ENCODE measurements around the gene EIF3L.
A peak's percentile ranks its signal among the peaks of the same experiment; 100 is the strongest.

Gene EIF3L

DNA sequence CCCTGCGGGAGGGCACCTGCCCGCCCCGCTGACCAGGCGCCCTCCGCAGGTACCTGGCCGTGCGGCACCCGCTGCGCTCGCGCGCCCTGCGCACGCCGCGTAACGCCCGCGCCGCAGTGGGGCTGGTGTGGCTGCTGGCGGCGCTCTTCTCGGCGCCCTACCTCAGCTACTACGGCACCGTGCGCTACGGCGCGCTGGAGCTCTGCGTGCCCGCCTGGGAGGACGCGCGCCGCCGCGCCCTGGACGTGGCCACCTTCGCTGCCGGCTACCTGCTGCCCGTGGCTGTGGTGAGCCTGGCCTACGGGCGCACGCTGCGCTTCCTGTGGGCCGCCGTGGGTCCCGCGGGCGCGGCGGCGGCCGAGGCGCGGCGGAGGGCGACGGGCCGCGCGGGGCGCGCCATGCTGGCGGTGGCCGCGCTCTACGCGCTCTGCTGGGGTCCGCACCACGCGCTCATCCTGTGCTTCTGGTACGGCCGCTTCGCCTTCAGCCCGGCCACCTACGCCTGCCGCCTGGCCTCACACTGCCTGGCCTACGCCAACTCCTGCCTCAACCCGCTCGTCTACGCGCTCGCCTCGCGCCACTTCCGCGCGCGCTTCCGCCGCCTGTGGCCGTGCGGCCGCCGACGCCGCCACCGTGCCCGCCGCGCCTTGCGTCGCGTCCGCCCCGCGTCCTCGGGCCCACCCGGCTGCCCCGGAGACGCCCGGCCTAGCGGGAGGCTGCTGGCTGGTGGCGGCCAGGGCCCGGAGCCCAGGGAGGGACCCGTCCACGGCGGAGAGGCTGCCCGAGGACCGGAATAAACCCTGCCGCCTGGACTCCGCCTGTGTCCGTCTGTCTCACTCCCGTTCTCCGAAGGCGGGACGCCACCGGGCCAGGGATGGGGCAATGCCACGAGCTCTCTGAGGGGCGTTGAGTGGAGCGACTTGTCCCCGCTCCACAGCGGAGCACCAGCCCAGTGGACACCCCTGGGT, 24.3 kb upstream of the EIF3L start:
- Histone ChIP-seq H3K4ac (ENCODE audit: low read depth in 1 of 2, low read length in 2 of 2) (no peak overlapping the region), H2AK5ac (ENCODE audit: low read length, severe bottlenecking) (no peak overlapping the region), H3K4me2 (ENCODE audit: low read length, poor library complexity, severe bottlenecking) (peak overlapping the region; percentile 37), H3K27ac (ENCODE audit: low read length, poor library complexity, severe bottlenecking) (no peak overlapping the region), H2BK5ac (ENCODE audit: low read depth, low read length, poor library complexity, severe bottlenecking) (no peak overlapping the region), H3K27me3 (ENCODE audit: control insufficient read depth in 1 of 2, insufficient read depth in 1 of 2, low read length in 2 of 2) (peaks cover 40% of the 10 kb centered on the region in 2 experiments), H2BK120ac (ENCODE audit: low read depth, low read length) (no peak overlapping the region), H4K91ac (ENCODE audit: low read length) (peak overlapping the region; percentile 29), H3K9me3 (ENCODE audit: control insufficient read depth, low read length) (no peaks in the 10 kb centered on the region), H3K36me3 (ENCODE audit: control insufficient read depth in 1 of 2, insufficient read depth in 2 of 2, low read depth in 1 of 2, low read length in 2 of 2) (peaks cover 8 to 20% of the 10 kb centered on the region in 2 experiments), H3K79me1 (replicated peaks; ENCODE audit: low read length, poor library complexity, severe bottlenecking) (no peaks in the 10 kb centered on the region), H3K4me1 (ENCODE audit: control insufficient read depth, insufficient read depth, low read depth, low read length) (peaks cover 12% of the 10 kb centered on the region), H3K18ac (ENCODE audit: low read depth in 1 of 2, low read length in 2 of 2) (peak overlapping the region in 1 of 2 experiments; percentile 42), H3K14ac (ENCODE audit: low read length in 2 of 2) (no peak overlapping the region), H3K4me3 (ENCODE audit: insufficient read depth in 1 of 2, low read depth in 1 of 2, low read length in 2 of 2) (peak overlapping the region; percentile 38 to 55), H4K8ac (ENCODE audit: low read length) (peak overlapping the region; percentile 72), H2BK15ac (ENCODE audit: low read depth, poor library complexity, severe bottlenecking) (peak overlapping the region; percentile 26), H3K9ac (ENCODE audit: low read length) (no peak overlapping the region), H2BK12ac (ENCODE audit: low read length in 2 of 2) (no peak overlapping the region), H3K23ac (ENCODE audit: low read length in 2 of 2) (no peak overlapping the region), H2AFZ (ENCODE audit: low read depth, low read length) (peak overlapping the region; percentile 51)
- 12% methylated on average over 91 of the region's 135 CpGs for WGBS
- no peak for DNase-seq

DNA sequence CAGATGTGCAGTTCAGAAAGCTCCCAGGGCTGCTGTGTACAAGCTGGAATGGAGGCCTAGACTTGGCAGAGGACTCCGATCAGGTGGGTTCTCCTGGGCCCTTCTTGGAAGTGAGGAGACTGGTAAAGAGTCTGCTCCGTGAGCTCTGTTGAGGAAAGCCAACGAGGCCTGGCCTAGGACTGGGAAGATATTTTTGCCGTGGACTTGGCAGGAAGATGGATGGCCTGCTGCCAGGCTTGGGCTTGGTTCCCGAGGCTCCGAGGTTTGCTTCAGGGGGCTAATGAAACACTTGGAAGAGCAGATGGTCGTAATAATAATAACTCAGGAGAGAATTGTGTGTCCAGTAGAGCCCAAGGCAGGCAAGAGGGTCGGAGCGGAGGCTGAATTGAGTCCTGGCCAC, 22.2 kb upstream of the EIF3L start:
- Histone ChIP-seq H2BK5ac (ENCODE audit: low read depth, low read length, poor library complexity, severe bottlenecking) (no peak overlapping the region), H2BK12ac (ENCODE audit: low read length in 2 of 2) (no peak overlapping the region), H3K14ac (ENCODE audit: low read length in 2 of 2) (no peak overlapping the region), H3K4ac (ENCODE audit: low read depth in 1 of 2, low read length in 2 of 2) (no peak overlapping the region), H3K27ac (ENCODE audit: low read length, poor library complexity, severe bottlenecking) (no peak overlapping the region), H4K8ac (ENCODE audit: low read length) (no peak overlapping the region), H3K4me1 (ENCODE audit: control insufficient read depth, insufficient read depth, low read depth, low read length) (peaks cover 12% of the 10 kb centered on the region), H3K36me3 (ENCODE audit: control insufficient read depth in 1 of 2, insufficient read depth in 2 of 2, low read depth in 1 of 2, low read length in 2 of 2) (peaks cover 29 to 41% of the 10 kb centered on the region in 2 experiments), H4K91ac (ENCODE audit: low read length) (no peak overlapping the region), H2AFZ (ENCODE audit: low read depth, low read length) (no peak overlapping the region), H3K27me3 (ENCODE audit: control insufficient read depth in 1 of 2, insufficient read depth in 1 of 2, low read length in 2 of 2) (peaks cover 24 to 30% of the 10 kb centered on the region in 2 experiments), H3K9ac (ENCODE audit: low read length) (no peak overlapping the region), H3K23ac (ENCODE audit: low read length in 2 of 2) (no peak overlapping the region), H3K4me2 (ENCODE audit: low read length, poor library complexity, severe bottlenecking) (no peak overlapping the region), H2BK15ac (ENCODE audit: low read depth, poor library complexity, severe bottlenecking) (no peak overlapping the region), H3K9me3 (ENCODE audit: control insufficient read depth, low read length) (no peaks in the 10 kb centered on the region), H2BK120ac (ENCODE audit: low read depth, low read length) (no peak overlapping the region), H3K79me1 (replicated peaks; ENCODE audit: low read length, poor library complexity, severe bottlenecking) (no peaks in the 10 kb centered on the region), H3K4me3 (ENCODE audit: insufficient read depth in 1 of 2, low read depth in 1 of 2, low read length in 2 of 2) (no peak overlapping the region), H3K18ac (ENCODE audit: low read depth in 1 of 2, low read length in 2 of 2) (no peak overlapping the region), H2AK5ac (ENCODE audit: low read length, severe bottlenecking) (no peak overlapping the region)
- WGBS, result 90% methylated on average over 9 of the region's 9 CpGs
- no peak for DNase-seq

DNA sequence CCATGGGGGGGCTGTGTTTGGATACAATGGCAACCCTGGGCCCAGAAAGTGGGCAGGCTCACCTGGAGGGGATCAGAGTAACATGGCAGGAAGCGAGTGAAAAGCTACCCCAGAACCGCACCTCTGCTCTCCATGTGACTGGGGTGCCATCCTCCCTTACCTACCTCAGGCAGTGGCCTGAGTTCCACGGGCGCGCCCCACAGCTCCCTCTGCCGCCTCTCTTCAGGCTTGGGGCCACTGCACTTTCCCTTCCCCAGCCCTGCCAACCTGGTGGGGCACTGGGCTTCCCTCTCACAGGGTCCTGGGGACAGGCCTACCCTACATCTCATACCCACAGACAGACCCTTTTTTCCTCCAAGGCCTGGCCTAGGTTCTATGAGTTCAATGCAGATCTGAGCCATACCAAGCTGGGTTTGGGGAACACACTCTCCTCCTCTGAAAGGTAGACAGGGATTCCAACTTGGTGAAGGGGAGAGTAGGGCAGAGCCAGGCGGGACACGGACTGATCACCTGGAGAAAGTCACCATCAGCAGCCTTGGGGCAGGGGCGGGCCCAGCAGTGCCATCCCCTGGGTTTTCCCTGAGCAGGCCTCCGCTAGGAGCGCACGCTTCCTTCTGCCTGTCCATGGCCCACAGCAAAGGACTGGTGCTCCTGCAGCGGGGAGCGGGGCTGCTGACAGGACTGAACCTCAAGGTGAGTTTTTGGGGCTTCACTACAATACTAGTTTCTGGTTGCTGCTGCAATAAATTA, 19.0 kb upstream of the EIF3L start:
- Histone ChIP-seq H3K4me1 (ENCODE audit: control insufficient read depth, insufficient read depth, low read depth, low read length) (peaks cover under 1% of the 10 kb centered on the region), H4K91ac (ENCODE audit: low read length) (no peak overlapping the region), H3K9me3 (ENCODE audit: control insufficient read depth, low read length) (no peaks in the 10 kb centered on the region), H3K27ac (ENCODE audit: low read length, poor library complexity, severe bottlenecking) (no peak overlapping the region), H3K18ac (ENCODE audit: low read depth in 1 of 2, low read length in 2 of 2) (no peak overlapping the region), H3K23ac (ENCODE audit: low read length in 2 of 2) (no peak overlapping the region), H3K36me3 (ENCODE audit: control insufficient read depth in 1 of 2, insufficient read depth in 2 of 2, low read depth in 1 of 2, low read length in 2 of 2) (peaks cover 53 to 61% of the 10 kb centered on the region in 2 experiments), H3K4me2 (ENCODE audit: low read length, poor library complexity, severe bottlenecking) (no peak overlapping the region), H3K4me3 (ENCODE audit: insufficient read depth in 1 of 2, low read depth in 1 of 2, low read length in 2 of 2) (no peak overlapping the region), H3K27me3 (ENCODE audit: control insufficient read depth in 1 of 2, insufficient read depth in 1 of 2, low read length in 2 of 2) (peaks cover 0 to 4% of the 10 kb centered on the region in 2 experiments), H2BK12ac (ENCODE audit: low read length in 2 of 2) (no peak overlapping the region), H2AK5ac (ENCODE audit: low read length, severe bottlenecking) (no peak overlapping the region), H3K14ac (ENCODE audit: low read length in 2 of 2) (no peak overlapping the region), H2BK120ac (ENCODE audit: low read depth, low read length) (no peak overlapping the region), H4K8ac (ENCODE audit: low read length) (no peak overlapping the region), H3K79me1 (replicated peaks; ENCODE audit: low read length, poor library complexity, severe bottlenecking) (no peaks in the 10 kb centered on the region), H3K4ac (ENCODE audit: low read depth in 1 of 2, low read length in 2 of 2) (no peak overlapping the region), H2BK5ac (ENCODE audit: low read depth, low read length, poor library complexity, severe bottlenecking) (no peak overlapping the region), H3K9ac (ENCODE audit: low read length) (no peak overlapping the region), H2BK15ac (ENCODE audit: low read depth, poor library complexity, severe bottlenecking) (no peak overlapping the region), H2AFZ (ENCODE audit: low read depth, low read length) (no peak overlapping the region)
- WGBS, result 94% methylated on average over 14 of the region's 14 CpGs
- no peak for DNase-seq

DNA sequence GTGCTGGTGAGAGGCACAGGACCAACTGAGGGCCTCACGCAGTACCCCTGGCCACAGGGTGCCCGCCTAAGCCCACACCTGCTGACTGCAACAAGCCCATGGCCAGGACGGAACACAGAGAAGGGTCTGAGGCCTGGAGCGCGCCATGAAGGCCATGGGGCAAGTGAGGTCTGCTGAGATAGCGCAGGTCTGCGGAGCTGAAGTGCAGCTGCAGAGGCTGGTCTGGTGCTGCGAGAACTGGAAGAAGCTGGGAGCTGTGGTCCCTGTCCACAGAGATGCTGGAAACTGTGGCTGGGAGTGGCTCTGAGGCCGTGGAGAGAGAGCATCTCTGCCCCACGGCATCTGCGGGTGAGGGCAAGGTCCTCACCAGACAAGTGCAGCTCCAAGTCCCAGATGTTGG, 17.7 kb upstream of the EIF3L start:
- H3K14ac ChIP-seq (ENCODE audit: low read length in 2 of 2), result no peak overlapping the region
- H4K91ac ChIP-seq (ENCODE audit: low read length), result no peak overlapping the region
- H3K36me3 ChIP-seq (ENCODE audit: control insufficient read depth in 1 of 2, insufficient read depth in 2 of 2, low read depth in 1 of 2, low read length in 2 of 2), result peaks cover 58 to 64% of the 10 kb centered on the region in 2 experiments
- H3K4me2 ChIP-seq (ENCODE audit: low read length, poor library complexity, severe bottlenecking), result no peak overlapping the region
- H3K9ac ChIP-seq (ENCODE audit: low read length), result no peak overlapping the region
- no peaks in the 10 kb centered on the region for H3K79me1 ChIP-seq (replicated peaks; ENCODE audit: low read length, poor library complexity, severe bottlenecking)
- H2BK15ac ChIP-seq (ENCODE audit: low read depth, poor library complexity, severe bottlenecking), result peak overlapping the region; percentile 9
- H3K27ac ChIP-seq (ENCODE audit: low read length, poor library complexity, severe bottlenecking), result no peak overlapping the region
- no peak for DNase-seq
- 93% methylated on average over 9 of the region's 11 CpGs for WGBS
- H2BK5ac ChIP-seq (ENCODE audit: low read depth, low read length, poor library complexity, severe bottlenecking), result no peak overlapping the region
- no peak overlapping the region for H2BK12ac ChIP-seq (ENCODE audit: low read length in 2 of 2)
- H3K4ac ChIP-seq (ENCODE audit: low read depth in 1 of 2, low read length in 2 of 2), result no peak overlapping the region
- no peak overlapping the region for H2AK5ac ChIP-seq (ENCODE audit: low read length, severe bottlenecking)
- H2AFZ ChIP-seq (ENCODE audit: low read depth, low read length), result no peak overlapping the region
- no peaks in the 10 kb centered on the region for H3K27me3 ChIP-seq (ENCODE audit: control insufficient read depth in 1 of 2, insufficient read depth in 1 of 2, low read length in 2 of 2)
- no peak overlapping the region for H4K8ac ChIP-seq (ENCODE audit: low read length)
- no peak overlapping the region for H3K23ac ChIP-seq (ENCODE audit: low read length in 2 of 2)
- no peaks in the 10 kb centered on the region for H3K4me1 ChIP-seq (ENCODE audit: control insufficient read depth, insufficient read depth, low read depth, low read length)
- no peak overlapping the region for H3K18ac ChIP-seq (ENCODE audit: low read depth in 1 of 2, low read length in 2 of 2)
- no peak overlapping the region for H2BK120ac ChIP-seq (ENCODE audit: low read depth, low read length)
- H3K9me3 ChIP-seq (ENCODE audit: control insufficient read depth, low read length), result no peaks in the 10 kb centered on the region
- no peak overlapping the region for H3K4me3 ChIP-seq (ENCODE audit: insufficient read depth in 1 of 2, low read depth in 1 of 2, low read length in 2 of 2)
